ENCODE data around the gene REM2.

Gene REM2

GRCh38 chr14:22932146-22932545 is 49.1 kb downstream of the REM2 start:
- DNase-seq: no peak

DNA sequence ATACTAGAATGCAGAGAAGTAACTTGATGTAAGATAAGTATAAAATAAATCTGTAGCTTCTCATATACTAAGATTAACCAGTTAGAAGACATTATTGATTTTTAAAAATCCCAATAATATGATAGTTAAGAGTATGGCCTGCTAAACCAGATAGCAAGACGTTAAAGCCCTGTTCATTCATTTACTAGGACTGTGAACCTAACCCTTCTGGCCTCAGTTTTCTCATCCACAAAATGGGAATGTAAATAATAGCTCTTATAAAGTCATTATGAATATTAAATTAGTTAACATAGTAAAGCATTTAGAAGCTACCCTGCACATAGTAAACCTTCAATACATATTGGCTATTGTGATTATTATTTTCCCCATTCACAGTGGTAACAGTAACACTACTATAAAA is 52.1 kb downstream of the REM2 start:
- no peak for DNase-seq

Measured in NCI-H2081 (cell line).